Measurements from ENCODE around the gene LTBP1. TPM values are rescaled to one million over a fixed set of nuclear protein-coding genes. Genes with fewer than 3 reads are reported as not detected.

Gene LTBP1
- total RNA-seq, 1 experiment from 2014 or later: 12.5 TPM

- CTCF ChIA-PET: no interaction called here
- in situ Hi-C loops (cut with HindIII; ENCODE audit: low pct_unique_long_range_greater_than_20kb, low sequenced_read_pairs): no loop called here
- intact Hi-C loops (cut with micrococcal nuclease; ENCODE audit: unreplicated experiment): no loop called here
- POLR2A ChIA-PET: interaction anchor here (0.7 kb wide), 1 partner anchor 44 kb away, joined by 4 read pairs; no protein-coding TSS in a partner anchor
- no peak for DNase-seq (ENCODE audit: low read depth, low spot score)
- no peak overlapping the region for H3K4me3 ChIP-seq (ENCODE audit: low read depth in 2 of 2, low read length in 2 of 2)
- H3K9me3 ChIP-seq (ENCODE audit: control insufficient read depth, insufficient read depth, low read depth, low read length): no peaks in the 10 kb centered on the region
- no peak for ATAC-seq
- TF ChIP-seq SIN3A (IDR thresholded peaks at IDR 0.05; ENCODE audit: borderline replicate concordance, insufficient read depth, low read depth, low read length) (no peak), TCF7L2 (IDR thresholded peaks at IDR 0.05; ENCODE audit: low read depth, low read length) (no peak), POLR2AphosphoS5 (IDR thresholded peaks at IDR 0.05; ENCODE audit: low read depth, low read length) (no peak)
- TF ChIP-seq, protein P1, sequence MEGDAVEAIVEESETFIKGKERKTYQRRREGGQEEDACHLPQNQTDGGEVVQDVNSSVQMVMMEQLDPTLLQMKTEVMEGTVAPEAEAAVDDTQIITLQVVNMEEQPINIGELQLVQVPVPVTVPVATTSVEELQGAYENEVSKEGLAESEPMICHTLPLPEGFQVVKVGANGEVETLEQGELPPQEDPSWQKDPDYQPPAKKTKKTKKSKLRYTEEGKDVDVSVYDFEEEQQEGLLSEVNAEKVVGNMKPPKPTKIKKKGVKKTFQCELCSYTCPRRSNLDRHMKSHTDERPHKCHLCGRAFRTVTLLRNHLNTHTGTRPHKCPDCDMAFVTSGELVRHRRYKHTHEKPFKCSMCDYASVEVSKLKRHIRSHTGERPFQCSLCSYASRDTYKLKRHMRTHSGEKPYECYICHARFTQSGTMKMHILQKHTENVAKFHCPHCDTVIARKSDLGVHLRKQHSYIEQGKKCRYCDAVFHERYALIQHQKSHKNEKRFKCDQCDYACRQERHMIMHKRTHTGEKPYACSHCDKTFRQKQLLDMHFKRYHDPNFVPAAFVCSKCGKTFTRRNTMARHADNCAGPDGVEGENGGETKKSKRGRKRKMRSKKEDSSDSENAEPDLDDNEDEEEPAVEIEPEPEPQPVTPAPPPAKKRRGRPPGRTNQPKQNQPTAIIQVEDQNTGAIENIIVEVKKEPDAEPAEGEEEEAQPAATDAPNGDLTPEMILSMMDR (IDR thresholded peaks at IDR 0.05): no peak
- TF ChIP-seq, protein P2, sequence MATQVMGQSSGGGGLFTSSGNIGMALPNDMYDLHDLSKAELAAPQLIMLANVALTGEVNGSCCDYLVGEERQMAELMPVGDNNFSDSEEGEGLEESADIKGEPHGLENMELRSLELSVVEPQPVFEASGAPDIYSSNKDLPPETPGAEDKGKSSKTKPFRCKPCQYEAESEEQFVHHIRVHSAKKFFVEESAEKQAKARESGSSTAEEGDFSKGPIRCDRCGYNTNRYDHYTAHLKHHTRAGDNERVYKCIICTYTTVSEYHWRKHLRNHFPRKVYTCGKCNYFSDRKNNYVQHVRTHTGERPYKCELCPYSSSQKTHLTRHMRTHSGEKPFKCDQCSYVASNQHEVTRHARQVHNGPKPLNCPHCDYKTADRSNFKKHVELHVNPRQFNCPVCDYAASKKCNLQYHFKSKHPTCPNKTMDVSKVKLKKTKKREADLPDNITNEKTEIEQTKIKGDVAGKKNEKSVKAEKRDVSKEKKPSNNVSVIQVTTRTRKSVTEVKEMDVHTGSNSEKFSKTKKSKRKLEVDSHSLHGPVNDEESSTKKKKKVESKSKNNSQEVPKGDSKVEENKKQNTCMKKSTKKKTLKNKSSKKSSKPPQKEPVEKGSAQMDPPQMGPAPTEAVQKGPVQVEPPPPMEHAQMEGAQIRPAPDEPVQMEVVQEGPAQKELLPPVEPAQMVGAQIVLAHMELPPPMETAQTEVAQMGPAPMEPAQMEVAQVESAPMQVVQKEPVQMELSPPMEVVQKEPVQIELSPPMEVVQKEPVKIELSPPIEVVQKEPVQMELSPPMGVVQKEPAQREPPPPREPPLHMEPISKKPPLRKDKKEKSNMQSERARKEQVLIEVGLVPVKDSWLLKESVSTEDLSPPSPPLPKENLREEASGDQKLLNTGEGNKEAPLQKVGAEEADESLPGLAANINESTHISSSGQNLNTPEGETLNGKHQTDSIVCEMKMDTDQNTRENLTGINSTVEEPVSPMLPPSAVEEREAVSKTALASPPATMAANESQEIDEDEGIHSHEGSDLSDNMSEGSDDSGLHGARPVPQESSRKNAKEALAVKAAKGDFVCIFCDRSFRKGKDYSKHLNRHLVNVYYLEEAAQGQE (IDR thresholded peaks at IDR 0.05; ENCODE audit: insufficient read depth in 1 of 2, low read depth in 2 of 2, low read length in 1 of 2): no peak
- H3K36me3 ChIP-seq (ENCODE audit: control insufficient read depth, insufficient read depth, low read length): no peaks in the 10 kb centered on the region
- H3K27me3 ChIP-seq (ENCODE audit: control insufficient read depth, insufficient read depth, low read length): no peaks in the 10 kb centered on the region
- H3K27ac ChIP-seq (ENCODE audit: low read length): no peak overlapping the region
- no TSS peak for BruUV-seq (replicated peaks)
- H3K4me1 ChIP-seq (ENCODE audit: control insufficient read depth, insufficient read depth, low read length): no peaks in the 10 kb centered on the region
Measured at GRCh38 chr2:33177627-33178026, 230.9 kb downstream of the LTBP1 start.

- TF ChIP-seq SIN3A (IDR thresholded peaks at IDR 0.05; ENCODE audit: borderline replicate concordance, insufficient read depth, low read depth, low read length) (no peak), TCF7L2 (IDR thresholded peaks at IDR 0.05; ENCODE audit: low read depth, low read length) (no peak), POLR2AphosphoS5 (IDR thresholded peaks at IDR 0.05; ENCODE audit: low read depth, low read length) (no peak)
- TF ChIP-seq, protein P2 (IDR thresholded peaks at IDR 0.05; ENCODE audit: insufficient read depth in 1 of 2, low read depth in 2 of 2, low read length in 1 of 2): no peak
- TF ChIP-seq, protein P1 (IDR thresholded peaks at IDR 0.05): no peak
- no peaks in the 10 kb centered on the region for H3K36me3 ChIP-seq (ENCODE audit: control insufficient read depth, insufficient read depth, low read length)
- in situ Hi-C loops (cut with HindIII; ENCODE audit: low pct_unique_long_range_greater_than_20kb, low sequenced_read_pairs): no loop called here
- H3K4me1 ChIP-seq (ENCODE audit: control insufficient read depth, insufficient read depth, low read length): no peaks in the 10 kb centered on the region
- ATAC-seq: no peak
- no peaks in the 10 kb centered on the region for H3K9me3 ChIP-seq (ENCODE audit: control insufficient read depth, insufficient read depth, low read depth, low read length)
- POLR2A ChIA-PET: no interaction called here
- H3K27ac ChIP-seq (ENCODE audit: low read length): no peak overlapping the region
- no peak for DNase-seq (ENCODE audit: low read depth, low spot score)
- no TSS peak for BruUV-seq (replicated peaks)
- CTCF ChIA-PET: no interaction called here
- no peaks in the 10 kb centered on the region for H3K27me3 ChIP-seq (ENCODE audit: control insufficient read depth, insufficient read depth, low read length)
- intact Hi-C loops (cut with micrococcal nuclease; ENCODE audit: unreplicated experiment): no loop called here
- H3K4me3 ChIP-seq (ENCODE audit: low read depth in 2 of 2, low read length in 2 of 2): no peak overlapping the region
Measured at GRCh38 chr2:33178209-33178608, 231.5 kb downstream of the LTBP1 start.

All from Panc1 (cell line).